GM19025 (cell line): ENCODE results near the gene CHPF2.

Source experiments
- ATAC-seq: cut with Tn5 transposase; IDR thresholded peaks from one replicate; pipeline ENCODE4 v1.9.1; 2021; ENCODE audit warnings: mild to moderate bottlenecking, low read depth, moderate library complexity; ENCODE audit not compliant: unreplicated experiment

The CHPF2 gene

GRCh38 chr7:151231080-151231479 lies 1.2 kb upstream of the CHPF2 start:
- no peak for ATAC-seq

DNA sequence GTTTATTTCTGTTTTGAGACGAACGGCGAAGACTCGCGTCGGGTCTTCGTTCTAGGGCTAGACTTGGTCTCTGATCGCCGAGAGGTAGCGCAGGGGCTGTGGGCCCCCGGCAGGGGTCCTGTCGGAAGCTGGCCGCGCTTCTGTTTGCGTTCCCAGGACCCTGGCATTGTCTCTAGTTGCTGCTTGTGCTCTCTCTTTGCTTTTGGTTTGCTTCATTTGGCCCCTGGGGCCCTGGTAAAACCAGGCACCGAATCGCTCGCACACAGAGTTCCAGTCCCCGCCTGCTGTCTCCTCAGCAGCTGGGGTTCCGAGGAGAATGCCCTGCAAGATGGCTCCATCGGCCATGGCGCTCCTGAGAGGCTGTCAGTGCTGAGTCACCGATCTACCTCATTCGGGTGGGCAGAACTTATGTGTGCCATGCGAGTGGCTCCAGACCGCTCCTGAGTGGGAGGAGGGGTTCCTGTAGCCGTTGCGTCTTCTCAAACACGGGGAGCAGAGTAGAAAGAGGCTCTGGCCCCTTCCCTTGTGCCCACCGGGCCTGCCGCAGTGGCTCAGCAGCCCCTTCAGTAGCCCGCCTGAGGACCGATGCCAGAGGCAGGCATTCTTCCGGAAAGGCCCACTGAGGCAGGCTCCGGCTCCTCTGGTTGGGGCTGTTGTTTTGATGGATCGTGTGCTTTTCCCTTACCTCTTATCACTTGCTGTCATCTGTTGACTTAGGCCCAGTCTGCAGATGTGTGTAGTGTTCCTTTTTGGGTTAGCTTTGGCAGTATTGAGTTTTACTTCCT lies 826 bp downstream of the CHPF2 start:
- ATAC-seq: no peak

GRCh38 chr7:151233804-151234203 lies 1.5 kb downstream of the CHPF2 start:
- ATAC-seq: no peak

DNA sequence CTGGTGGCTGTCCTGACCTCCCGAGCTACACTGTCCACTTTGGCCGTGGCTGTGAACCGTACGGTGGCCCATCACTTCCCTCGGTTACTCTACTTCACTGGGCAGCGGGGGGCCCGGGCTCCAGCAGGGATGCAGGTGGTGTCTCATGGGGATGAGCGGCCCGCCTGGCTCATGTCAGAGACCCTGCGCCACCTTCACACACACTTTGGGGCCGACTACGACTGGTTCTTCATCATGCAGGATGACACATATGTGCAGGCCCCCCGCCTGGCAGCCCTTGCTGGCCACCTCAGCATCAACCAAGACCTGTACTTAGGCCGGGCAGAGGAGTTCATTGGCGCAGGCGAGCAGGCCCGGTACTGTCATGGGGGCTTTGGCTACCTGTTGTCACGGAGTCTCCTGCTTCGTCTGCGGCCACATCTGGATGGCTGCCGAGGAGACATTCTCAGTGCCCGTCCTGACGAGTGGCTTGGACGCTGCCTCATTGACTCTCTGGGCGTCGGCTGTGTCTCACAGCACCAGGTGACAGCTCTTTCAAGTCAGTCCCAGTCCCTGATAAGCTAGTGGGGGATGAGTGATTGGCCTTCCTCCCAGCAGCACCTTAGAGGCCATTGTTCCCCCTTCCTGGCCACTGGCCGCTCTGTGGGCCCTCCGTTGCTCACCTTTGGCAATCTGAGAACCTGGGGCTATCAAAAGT lies 3.0 kb downstream of the CHPF2 start:
- ATAC-seq: no peak

DNA sequence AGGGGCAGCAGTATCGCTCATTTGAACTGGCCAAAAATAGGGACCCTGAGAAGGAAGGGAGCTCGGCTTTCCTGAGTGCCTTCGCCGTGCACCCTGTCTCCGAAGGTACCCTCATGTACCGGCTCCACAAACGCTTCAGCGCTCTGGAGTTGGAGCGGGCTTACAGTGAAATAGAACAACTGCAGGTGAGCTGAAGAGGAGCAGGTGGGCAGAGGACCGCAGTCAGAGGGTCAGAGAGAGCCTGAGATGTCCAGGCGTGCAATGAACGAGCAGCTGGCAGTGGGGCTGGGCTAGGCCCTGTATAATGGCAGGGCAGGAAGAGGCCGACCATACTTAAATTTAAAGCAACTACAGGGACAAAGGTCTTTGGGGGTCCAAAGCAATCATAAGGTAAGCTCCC lies 4.1 kb downstream of the CHPF2 start:
- ATAC-seq: no peak

DNA sequence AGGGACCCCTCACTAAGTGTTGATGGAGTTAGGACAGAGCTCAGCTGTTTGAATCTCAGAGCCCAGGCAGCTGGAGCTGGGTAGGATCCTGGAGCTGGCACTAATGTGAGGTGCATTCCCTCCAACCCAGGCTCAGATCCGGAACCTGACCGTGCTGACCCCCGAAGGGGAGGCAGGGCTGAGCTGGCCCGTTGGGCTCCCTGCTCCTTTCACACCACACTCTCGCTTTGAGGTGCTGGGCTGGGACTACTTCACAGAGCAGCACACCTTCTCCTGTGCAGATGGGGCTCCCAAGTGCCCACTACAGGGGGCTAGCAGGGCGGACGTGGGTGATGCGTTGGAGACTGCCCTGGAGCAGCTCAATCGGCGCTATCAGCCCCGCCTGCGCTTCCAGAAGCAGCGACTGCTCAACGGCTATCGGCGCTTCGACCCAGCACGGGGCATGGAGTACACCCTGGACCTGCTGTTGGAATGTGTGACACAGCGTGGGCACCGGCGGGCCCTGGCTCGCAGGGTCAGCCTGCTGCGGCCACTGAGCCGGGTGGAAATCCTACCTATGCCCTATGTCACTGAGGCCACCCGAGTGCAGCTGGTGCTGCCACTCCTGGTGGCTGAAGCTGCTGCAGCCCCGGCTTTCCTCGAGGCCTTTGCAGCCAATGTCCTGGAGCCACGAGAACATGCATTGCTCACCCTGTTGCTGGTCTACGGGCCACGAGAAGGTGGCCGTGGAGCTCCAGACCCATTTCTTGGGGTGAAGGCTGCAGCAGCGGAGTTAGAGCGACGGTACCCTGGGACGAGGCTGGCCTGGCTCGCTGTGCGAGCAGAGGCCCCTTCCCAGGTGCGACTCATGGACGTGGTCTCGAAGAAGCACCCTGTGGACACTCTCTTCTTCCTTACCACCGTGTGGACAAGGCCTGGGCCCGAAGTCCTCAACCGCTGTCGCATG lies 5.2 kb downstream of the CHPF2 start:
- ATAC-seq: no peak

GRCh38 chr7:151238190-151238810 lies 6.0 kb downstream of the CHPF2 start:
- no peak for ATAC-seq

- no peak for ATAC-seq
Observed at GRCh38 chr7:151238924-151239836, 6.9 kb downstream of the CHPF2 start.

DNA sequence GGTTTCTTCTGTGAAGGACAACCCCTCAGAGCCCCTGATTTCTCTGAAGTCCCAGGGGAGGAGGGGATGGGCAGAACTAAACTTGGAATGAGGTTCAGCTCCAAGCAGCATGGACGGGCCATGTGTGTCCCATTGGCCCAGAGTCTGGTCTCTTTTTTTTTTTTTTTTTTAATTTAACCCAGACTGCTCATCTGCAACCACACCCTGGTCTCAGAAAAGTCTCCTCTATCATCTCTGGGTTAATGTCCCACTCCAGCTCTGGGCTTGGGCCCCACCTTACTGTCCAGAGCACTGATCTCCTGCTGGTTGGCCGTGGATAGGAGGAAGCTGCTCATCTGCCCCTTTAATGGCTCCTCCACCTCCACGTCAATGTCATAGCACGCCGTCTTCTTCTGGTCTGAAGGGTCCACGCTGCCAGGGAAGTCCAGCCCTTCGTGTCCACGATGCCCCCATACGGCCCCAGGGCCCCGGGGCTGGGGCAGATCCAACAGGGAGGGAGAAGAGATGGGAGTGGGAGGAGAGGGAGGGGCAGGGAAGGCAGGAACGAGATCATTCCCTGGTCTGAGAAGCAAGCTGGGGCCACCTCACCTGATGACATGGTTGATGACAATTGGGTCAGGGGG lies 7.7 kb downstream of the CHPF2 start:
- no peak for ATAC-seq

DNA sequence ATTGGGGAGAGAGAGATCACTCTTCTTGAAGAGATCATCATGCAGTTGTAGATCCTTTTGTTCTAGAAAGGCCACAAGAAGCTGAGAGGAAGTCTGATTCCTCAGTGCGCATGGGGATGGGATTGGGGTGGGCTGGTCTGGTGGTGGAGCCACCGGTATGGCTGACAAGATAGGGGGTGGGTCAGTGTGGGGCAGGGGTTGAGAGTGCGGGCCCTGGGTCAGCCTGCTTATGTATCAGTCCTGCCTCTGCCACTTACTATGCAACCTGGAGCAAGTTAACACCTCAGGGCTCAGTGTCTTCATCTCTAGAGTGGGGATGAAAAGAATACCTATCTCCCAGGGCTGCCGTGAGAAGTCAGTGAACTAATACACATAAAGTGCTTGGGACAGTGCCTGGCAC lies 8.3 kb downstream of the CHPF2 start:
- ATAC-seq: no peak

DNA sequence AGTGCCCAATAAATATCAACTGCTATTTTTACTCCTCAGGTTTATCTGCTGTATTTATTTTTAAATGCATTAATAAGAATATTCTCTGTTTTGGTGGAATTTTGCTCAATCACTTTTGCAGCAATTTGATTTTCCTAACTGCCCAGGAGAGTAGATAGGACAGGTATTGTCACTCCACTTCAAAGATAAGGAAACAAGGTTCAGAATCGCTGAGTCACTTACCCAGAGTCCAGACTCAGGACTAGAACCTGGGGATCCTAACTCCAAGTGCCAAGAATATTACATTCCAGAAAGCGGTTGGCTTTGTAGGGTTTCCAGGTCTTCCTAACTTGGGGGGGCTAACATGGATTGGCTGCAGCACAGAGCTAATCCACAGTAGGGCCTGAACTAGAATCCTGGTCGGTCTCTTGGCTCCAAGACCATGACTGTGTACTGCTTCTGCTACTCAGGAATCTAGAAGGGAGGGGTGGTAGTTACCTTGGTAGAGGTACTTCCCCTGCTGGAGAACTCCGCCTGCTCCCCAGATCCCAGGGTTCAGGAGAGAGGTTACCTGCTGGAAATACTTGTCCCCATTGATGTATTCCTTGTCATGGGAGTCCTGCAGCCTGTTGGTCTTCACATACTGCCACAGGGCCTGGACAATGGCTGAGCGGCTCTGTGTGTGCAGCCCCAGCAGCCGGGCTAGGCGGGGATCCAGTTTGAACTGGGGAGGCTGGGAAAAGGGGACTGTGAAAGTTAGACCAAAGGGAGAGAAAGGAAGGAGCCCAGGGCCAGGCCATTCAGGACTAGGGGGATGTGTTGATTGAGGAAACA lies 8.9 kb downstream of the CHPF2 start:
- no peak for ATAC-seq

DNA sequence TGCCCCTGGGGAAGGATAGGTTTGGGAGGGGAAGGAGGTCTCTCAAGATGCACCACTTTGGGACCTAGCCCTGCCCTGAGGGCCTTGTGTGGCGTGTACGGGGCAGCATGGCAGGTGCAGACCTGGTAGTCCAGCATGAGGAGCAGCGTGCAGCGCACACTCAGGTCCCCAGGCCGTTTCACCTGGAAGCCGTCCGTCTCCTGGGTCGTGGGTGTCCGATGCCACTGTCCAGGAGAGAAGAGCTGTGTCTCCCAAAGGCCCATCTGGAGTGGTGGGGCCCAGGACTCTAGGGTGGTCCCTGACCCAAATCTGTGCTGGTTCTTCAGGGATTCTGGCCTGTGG lies 9.4 kb downstream of the CHPF2 start:
- ATAC-seq: no peak

DNA sequence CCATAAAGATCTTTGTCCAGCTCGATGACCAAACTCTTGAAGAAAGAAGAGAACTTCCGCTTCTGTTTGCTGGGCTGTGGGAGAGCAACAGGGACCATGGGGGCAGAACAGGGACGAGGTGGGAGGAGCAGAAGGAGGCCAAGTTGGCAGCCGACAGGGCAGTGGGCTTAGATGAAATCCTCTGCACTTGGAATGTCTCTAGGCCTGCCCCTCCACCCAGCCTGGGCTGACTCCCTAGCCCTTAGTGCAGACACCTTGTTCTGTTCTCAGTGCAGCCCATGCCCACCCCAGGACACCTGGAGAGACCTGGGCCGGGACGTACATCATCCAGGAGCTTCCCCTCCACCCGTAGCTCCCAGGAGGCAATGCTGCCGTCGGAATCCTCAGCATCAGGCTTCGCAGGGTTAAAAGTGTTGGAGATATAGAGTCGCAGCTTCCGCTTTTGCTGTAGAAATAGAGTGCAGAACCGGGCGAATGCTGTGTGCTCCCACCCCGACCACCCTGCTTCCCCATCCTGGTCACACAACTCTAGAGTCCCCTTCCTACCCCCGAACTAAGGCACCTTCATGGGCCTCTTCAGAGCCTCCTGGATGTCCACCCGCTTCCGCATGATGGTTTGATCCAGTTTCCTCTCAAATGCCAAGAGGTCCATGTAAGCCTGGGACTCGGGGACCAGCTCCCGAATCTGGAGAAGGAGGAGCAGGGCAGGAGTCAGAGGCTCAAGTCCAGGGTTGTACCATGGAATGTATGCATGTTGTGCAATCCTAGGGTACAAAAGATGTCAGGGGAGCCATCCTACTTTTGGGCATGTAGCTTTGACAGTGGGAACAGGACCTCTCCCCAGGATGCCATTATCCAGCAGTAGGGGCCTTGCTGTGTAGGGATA lies 10.1 kb downstream of the CHPF2 start:
- no peak for ATAC-seq

DNA sequence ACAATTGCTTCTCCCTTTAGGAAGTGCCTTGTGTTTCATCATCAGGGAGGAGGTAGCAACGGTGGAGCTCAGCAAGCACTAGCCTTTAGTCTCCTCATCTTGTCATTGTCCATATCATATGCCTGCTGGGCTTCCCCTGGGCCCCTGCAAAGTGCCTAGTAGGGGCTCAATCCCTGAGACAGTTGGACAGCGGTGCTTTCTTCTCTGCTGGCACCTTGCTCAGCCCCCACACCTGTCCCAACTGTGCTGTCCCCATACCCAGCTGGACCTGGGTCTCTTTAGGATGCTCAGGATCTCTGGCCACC lies 10.7 kb downstream of the CHPF2 start:
- ATAC-seq: no peak

- ATAC-seq: no peak
Observed at GRCh38 chr7:151243408-151244195, 11.3 kb downstream of the CHPF2 start.

DNA sequence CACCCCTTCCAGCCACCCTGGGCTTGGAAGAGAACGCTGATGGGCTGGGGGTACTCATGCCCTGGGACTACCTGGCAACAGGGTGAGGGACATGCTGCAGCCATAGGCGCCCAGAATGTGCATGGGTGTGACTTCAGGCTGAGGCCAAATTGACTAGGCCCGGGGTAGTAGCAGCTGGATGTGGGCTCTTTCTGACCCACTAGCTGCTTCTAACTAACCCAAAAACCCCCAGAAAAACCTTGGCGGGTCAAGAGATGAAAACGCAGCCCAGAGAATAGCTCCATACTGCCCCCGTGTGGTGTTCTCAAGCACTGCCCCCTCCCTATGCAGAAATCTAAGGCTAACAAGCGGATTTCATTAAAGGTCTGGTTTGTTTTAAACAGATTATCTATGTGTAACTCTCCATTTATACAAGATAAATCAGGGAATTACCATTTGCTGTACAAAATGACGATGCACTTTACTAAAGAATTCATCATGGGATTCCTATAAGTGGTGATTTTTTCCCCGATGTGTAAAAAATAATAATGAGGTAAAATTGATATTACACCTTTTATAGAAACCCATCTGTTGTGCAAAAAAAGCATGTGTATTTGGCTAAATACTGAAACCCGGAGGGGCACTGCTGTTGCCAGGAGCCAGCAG lies 12.0 kb downstream of the CHPF2 start:
- ATAC-seq: no peak
